Measurements from ENCODE around the gene ACVR1. TPM values are rescaled to one million over a fixed set of nuclear protein-coding genes. Genes with fewer than 3 reads are reported as not detected.

The ACVR1 gene
- total RNA-seq, 1 experiment from 2014 or later: 14.1 TPM

- no peak for DNase-seq (ENCODE audit: low spot score)
Measured at GRCh38 chr2:157856187-157856515, 20.0 kb downstream of the ACVR1 start.

- DNase-seq (ENCODE audit: low spot score): no peak
Measured at GRCh38 chr2:157853820-157854219, 22.3 kb downstream of the ACVR1 start.

- DNase-seq (ENCODE audit: low spot score): no peak
Measured at GRCh38 chr2:157853211-157853610, 22.9 kb downstream of the ACVR1 start.

- DNase-seq (ENCODE audit: low spot score): no peak
Measured at GRCh38 chr2:157849591-157849990, 26.5 kb downstream of the ACVR1 start.

GRCh38 chr2:157848213-157848612 is 27.9 kb downstream of the ACVR1 start:
- no peak for DNase-seq (ENCODE audit: low spot score)

- DNase-seq (ENCODE audit: low spot score): no peak
Measured at GRCh38 chr2:157845081-157845480, 31.0 kb downstream of the ACVR1 start.

GRCh38 chr2:157843935-157844334 is 32.2 kb downstream of the ACVR1 start:
- no peak for DNase-seq (ENCODE audit: low spot score)

- DNase-seq (ENCODE audit: low spot score): no peak
Measured at GRCh38 chr2:157843081-157843480, 33.0 kb downstream of the ACVR1 start.

- DNase-seq (ENCODE audit: low spot score): no peak
Measured at GRCh38 chr2:157842106-157842879, 33.8 kb downstream of the ACVR1 start.

GRCh38 chr2:157841485-157841884 is 34.6 kb downstream of the ACVR1 start:
- DNase-seq (ENCODE audit: low spot score): no peak

GRCh38 chr2:157840568-157841156 is 35.5 kb downstream of the ACVR1 start:
- DNase-seq (ENCODE audit: low spot score): no peak

- DNase-seq (ENCODE audit: low spot score): no peak
Measured at GRCh38 chr2:157839822-157840221, 36.3 kb downstream of the ACVR1 start.

- peak; percentile 53 for DNase-seq (ENCODE audit: low spot score)
Measured at GRCh38 chr2:157839162-157839801, 36.8 kb downstream of the ACVR1 start.

GRCh38 chr2:157838442-157839161 is 37.5 kb downstream of the ACVR1 start:
- peak; percentile 73 for DNase-seq (ENCODE audit: low spot score)

GRCh38 chr2:157837851-157838441 is 38.2 kb downstream of the ACVR1 start:
- no peak for DNase-seq (ENCODE audit: low spot score)

GRCh38 chr2:157836531-157836930 is 39.6 kb downstream of the ACVR1 start:
- DNase-seq (ENCODE audit: low spot score): no peak

- no peak for DNase-seq (ENCODE audit: low spot score)
Measured at GRCh38 chr2:157835425-157835824, 40.7 kb downstream of the ACVR1 start.

- DNase-seq (ENCODE audit: low spot score): no peak
Measured at GRCh38 chr2:157835006-157835405, 41.1 kb downstream of the ACVR1 start.

- DNase-seq (ENCODE audit: low spot score): no peak
Measured at GRCh38 chr2:157833721-157834120, 42.4 kb downstream of the ACVR1 start.

GRCh38 chr2:157831573-157832315 is 44.4 kb downstream of the ACVR1 start:
- DNase-seq (ENCODE audit: low spot score): no peak

Measured in A172 (cell line).